ENCODE results near the gene C12orf50. TPM values are rescaled to one million over a fixed set of nuclear protein-coding genes. Genes with fewer than 3 reads are reported as not detected.
"Not testable (repeated sequence)": the region's sequence is repeated elsewhere in the genome, so short reads cannot be mapped to it uniquely, and the experiment has no call there.

The C12orf50 gene
- total and polyA plus RNA-seq, 3 donors from 2014 or later = 24.8 to 64.6 (median 47.0) TPM

GRCh38 chr12:88036353-88036965 is 7.3 kb upstream of the C12orf50 start:
- peaks cover 6% of the 10 kb centered on the region for H3K4me1 ChIP-seq
- DNase-seq = no peak

GRCh38 chr12:88035907-88036289 is 6.7 kb upstream of the C12orf50 start:
- H3K27ac ChIP-seq = peak overlapping the region; percentile 61 to 85
- H3K36me3 ChIP-seq (ENCODE audit: low read depth, missing control alignments) = no peaks in the 10 kb centered on the region
- H3K9me3 ChIP-seq = no peaks in the 10 kb centered on the region
- H3K4me3 ChIP-seq = peak overlapping the region; percentile 86 to 93
- no peaks in the 10 kb centered on the region for H3K27me3 ChIP-seq
- peaks cover 6% of the 10 kb centered on the region for H3K4me1 ChIP-seq
- TF ChIP-seq POLR2A (IDR thresholded peaks at IDR 0.05) = no peak
- TF ChIP-seq CTCF (IDR thresholded peaks at IDR 0.05) = no peak
- 2 to 5% methylated on average over 5 of the region's 5 CpGs for WGBS, 2 donors
- intact Hi-C loops (cut with DNase I; ENCODE audit: low total_unique reads) = no loop called here
- DNase-seq = no peak

More at GRCh38 chr12:88036353-88036965, 7.3 kb upstream of the C12orf50 start:
- Histone ChIP-seq H3K4me3 (peak overlapping the region; percentile 86 to 93), H3K9me3 (no peaks in the 10 kb centered on the region), H3K27ac (no peak overlapping the region), H3K27me3 (no peaks in the 10 kb centered on the region), H3K36me3 (ENCODE audit: low read depth, missing control alignments) (no peaks in the 10 kb centered on the region)
- 28 to 29% methylated on average over 5 of the region's 5 CpGs for WGBS, 2 donors
- no peak for TF ChIP-seq POLR2A (IDR thresholded peaks at IDR 0.05)
- TF ChIP-seq CTCF (IDR thresholded peaks at IDR 0.05) = no peak
- intact Hi-C loops (cut with DNase I; ENCODE audit: low total_unique reads) = no loop called here

- intact Hi-C loops (cut with DNase I; ENCODE audit: low total_unique reads) = no loop called here
- TF ChIP-seq POLR2A (IDR thresholded peaks at IDR 0.05) (peak; percentile 57), CTCF (IDR thresholded peaks at IDR 0.05) (peak in 1 of 3 experiments; percentile 6)
- Histone ChIP-seq H3K27me3 (no peaks in the 10 kb centered on the region), H3K36me3 (ENCODE audit: low read depth, missing control alignments) (no peaks in the 10 kb centered on the region), H3K9me3 (no peaks in the 10 kb centered on the region), H3K27ac (peak overlapping the region; percentile 61 to 85), H3K4me1 (peaks cover 6% of the 10 kb centered on the region), H3K4me3 (peak overlapping the region; percentile 86 to 93)
- WGBS, 2 donors = 0 to 1% methylated on average over 46 of the region's 54 CpGs
- DNase-seq = peak; percentile 97
Measured at GRCh38 chr12:88035271-88035906, 6.2 kb upstream of the C12orf50 start.

GRCh38 chr12:88031161-88031560 is 2.0 kb upstream of the C12orf50 start:
- intact Hi-C loops (cut with DNase I; ENCODE audit: low total_unique reads); H3K4me1 ChIP-seq; H3K9me3 ChIP-seq; H3K27ac ChIP-seq; H3K27me3 ChIP-seq; H3K4me3 ChIP-seq; H3K36me3 ChIP-seq (ENCODE audit: low read depth, missing control alignments); DNase-seq: not testable (repeated sequence)
- WGBS, 2 donors = 98 to 100% methylated on average over 2 to 3 of the region's 3 CpGs

- intact Hi-C loops (cut with DNase I; ENCODE audit: low total_unique reads) = no loop called here
- Histone ChIP-seq H3K4me1 (no peaks in the 10 kb centered on the region), H3K36me3 (ENCODE audit: low read depth, missing control alignments) (no peaks in the 10 kb centered on the region), H3K27ac (no peak overlapping the region), H3K27me3 (no peaks in the 10 kb centered on the region), H3K9me3 (no peaks in the 10 kb centered on the region), H3K4me3 (no peak overlapping the region)
- no peak for TF ChIP-seq CTCF (IDR thresholded peaks at IDR 0.05)
- no peak for TF ChIP-seq POLR2A (IDR thresholded peaks at IDR 0.05)
- no peak for DNase-seq
- 86 to 88% methylated on average over 1 of the region's 1 CpG for WGBS, 2 donors
Measured at GRCh38 chr12:88026196-88026595, 3.0 kb downstream of the C12orf50 start.

Measured in testis (tissue), 3 donors.